ENCODE results near the gene CELF2.

DNA sequence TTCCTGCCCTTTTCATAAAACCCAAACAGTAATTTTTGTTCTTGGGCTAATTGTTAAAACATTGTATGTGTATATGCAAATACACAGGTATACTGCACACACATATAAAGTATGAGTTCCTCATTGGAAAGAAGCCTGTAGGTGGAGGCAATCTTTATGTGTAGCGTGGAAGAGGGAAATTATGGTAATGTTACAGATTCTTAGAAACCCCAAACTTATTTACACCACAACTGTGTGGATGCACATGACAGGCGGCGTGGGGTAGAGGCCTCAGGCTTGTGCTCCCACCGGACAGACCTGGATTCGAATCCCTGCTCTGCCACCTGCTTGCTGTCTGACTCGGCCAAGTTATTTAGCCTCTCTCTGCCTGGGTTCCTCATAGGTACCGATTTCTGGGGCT is 223.0 kb downstream of the CELF2 start:
- TF ChIP-seq, protein P1, sequence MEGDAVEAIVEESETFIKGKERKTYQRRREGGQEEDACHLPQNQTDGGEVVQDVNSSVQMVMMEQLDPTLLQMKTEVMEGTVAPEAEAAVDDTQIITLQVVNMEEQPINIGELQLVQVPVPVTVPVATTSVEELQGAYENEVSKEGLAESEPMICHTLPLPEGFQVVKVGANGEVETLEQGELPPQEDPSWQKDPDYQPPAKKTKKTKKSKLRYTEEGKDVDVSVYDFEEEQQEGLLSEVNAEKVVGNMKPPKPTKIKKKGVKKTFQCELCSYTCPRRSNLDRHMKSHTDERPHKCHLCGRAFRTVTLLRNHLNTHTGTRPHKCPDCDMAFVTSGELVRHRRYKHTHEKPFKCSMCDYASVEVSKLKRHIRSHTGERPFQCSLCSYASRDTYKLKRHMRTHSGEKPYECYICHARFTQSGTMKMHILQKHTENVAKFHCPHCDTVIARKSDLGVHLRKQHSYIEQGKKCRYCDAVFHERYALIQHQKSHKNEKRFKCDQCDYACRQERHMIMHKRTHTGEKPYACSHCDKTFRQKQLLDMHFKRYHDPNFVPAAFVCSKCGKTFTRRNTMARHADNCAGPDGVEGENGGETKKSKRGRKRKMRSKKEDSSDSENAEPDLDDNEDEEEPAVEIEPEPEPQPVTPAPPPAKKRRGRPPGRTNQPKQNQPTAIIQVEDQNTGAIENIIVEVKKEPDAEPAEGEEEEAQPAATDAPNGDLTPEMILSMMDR (IDR thresholded peaks at IDR 0.05): no peak
- TF ChIP-seq POLR2A (IDR thresholded peaks at IDR 0.05): no peak
- TF ChIP-seq EP300 (IDR thresholded peaks at IDR 0.05): no peak
